Activated CD4-positive, alpha-beta T cell treated with anti-CD3 and anti-CD28 coated beads, Interleukin-2, amount 10 ng/mL, durations not matched to agents 7 days and 5 days (primary cell): ENCODE measurements around the gene MAPK1IP1L. TPM values are rescaled to one million over a fixed set of nuclear protein-coding genes. Genes with fewer than 3 reads are reported as not detected.

Source experiments
- CTCF ChIA-PET: fragments of 350-600 bp; sonication (Branson Sonifier 250); formaldehyde crosslinking; loops from one replicate; lab custom pipeline; 2021; ENCODE audit warnings: antibody characterized with exemption; lab: Charles Lee
- POLR2A ChIA-PET: fragments of 350-600 bp; sonication (Branson Sonifier 250); formaldehyde crosslinking; loops from one replicate; lab custom pipeline; 2021; ENCODE audit warnings: antibody characterized with exemption; lab: Charles Lee
- DNase-seq: peaks from one replicate; pipeline ENCODE4 v3.0.0-alpha.2; 2020
- H3K27ac Mint-ChIP-seq: one replicate; pipeline ENCODE4 v1.8.0; 2021; ENCODE audit warnings: mild to moderate bottlenecking, moderate library complexity, mixed read lengths
- H3K27me3 Mint-ChIP-seq: one replicate; pipeline ENCODE4 v1.8.0; 2021; ENCODE audit warnings: mixed read lengths
- H3K36me3 Mint-ChIP-seq: one replicate; pipeline ENCODE4 v1.8.0; 2021; ENCODE audit warnings: low read depth, mixed read lengths
- H3K4me1 Mint-ChIP-seq: one replicate; pipeline ENCODE4 v1.8.0; 2021; ENCODE audit warnings: mixed read lengths
- H3K4me3 Mint-ChIP-seq: one replicate; pipeline ENCODE4 v1.8.0; 2021; ENCODE audit warnings: mild to moderate bottlenecking, moderate library complexity, mixed read lengths
- H3K9me3 Mint-ChIP-seq: one replicate; pipeline ENCODE4 v1.8.0; 2021; ENCODE audit warnings: mixed read lengths
- total RNA-seq, 2 experiments: library from RNA; stranded (reverse); gene quantifications; one replicate each; pipeline ENCODE4 v1.2.3, GENCODE V29; 2021

The MAPK1IP1L gene
- total RNA-seq, 2 experiments from 2014 or later, result 94.3 to 118 TPM

DNA sequence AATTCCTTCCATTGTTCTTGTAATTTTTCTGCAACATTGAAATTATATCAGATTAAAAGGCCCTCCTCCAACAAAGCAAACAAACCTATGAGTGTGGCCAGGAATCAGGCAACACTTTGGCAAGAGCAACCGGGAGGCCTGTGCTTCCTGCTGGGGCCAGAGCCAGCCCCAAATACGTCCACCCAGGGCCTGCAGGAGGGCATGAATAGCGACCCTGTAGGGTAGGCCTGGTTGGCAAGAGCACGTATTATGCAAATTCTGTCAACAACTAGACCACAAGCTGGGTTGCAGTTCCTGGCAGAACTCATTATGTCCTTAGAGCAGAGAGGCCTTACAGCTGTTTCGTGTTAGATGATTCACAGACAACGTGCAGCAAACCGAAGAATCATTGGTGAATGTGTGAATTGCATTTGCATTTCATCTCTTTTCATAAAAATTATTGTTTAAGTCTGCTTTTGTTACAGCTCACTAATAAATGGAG is 50.7 kb downstream of the MAPK1IP1L start:
- peaks cover 14% of the 10 kb centered on the region for H3K36me3 Mint-ChIP-seq
- peaks cover 68% of the 10 kb centered on the region for H3K4me1 Mint-ChIP-seq
- ChIA-PET CTCF (interaction anchor here (0.8 to 2.1 kb wide), 11 partner anchors 10 to 66 kb away, joined by 3 to 11 read pairs (median 4); partner anchors contain the start of gene MAPK1IP1L), POLR2A (interaction anchor here (0.6 kb wide), 1 partner anchor 30 kb away, joined by 6 read pairs; no protein-coding TSS in a partner anchor)
- peak overlapping the region; percentile 65 for H3K4me3 Mint-ChIP-seq
- H3K27ac Mint-ChIP-seq, result peak overlapping the region; percentile 99
- DNase-seq, result peak; percentile 62
- peaks cover 11% of the 10 kb centered on the region for H3K9me3 Mint-ChIP-seq
- H3K27me3 Mint-ChIP-seq, result no peaks in the 10 kb centered on the region

DNA sequence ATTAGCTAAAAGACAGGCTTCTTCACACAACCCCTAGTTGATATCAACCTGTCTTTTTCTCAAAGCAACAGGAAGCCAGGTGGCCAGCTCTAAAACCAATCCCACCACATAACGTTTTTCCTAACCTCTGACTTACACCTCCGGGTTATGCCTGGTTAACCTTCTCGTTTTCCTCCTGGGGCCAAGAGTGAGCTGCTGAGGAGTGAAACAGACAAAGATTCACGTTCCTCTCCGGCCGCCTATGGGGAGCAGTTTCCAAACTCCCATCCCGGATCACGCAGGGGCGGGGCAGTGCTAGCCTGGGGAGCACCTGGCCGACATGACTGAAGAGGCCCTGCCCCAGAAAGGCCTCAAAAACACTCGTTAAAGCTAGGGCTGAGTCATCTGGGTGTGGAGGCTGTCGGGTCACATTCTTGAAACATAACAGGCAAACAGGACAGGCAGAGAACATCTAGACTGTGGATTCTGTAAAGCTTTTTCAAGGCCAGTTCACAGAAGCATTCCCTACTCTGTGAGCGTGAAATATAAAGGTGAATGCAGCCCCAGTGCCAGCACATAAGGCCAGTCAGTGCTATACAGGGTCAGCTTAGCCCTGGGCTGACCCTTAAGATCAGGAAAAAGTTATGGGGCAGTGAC is 51.7 kb downstream of the MAPK1IP1L start:
- ChIA-PET POLR2A (interaction anchor here (0.6 to 1.2 kb wide), 2 partner anchors 29 to 33 kb away, joined by 3 to 6 read pairs; no protein-coding TSS in a partner anchor), CTCF (interaction anchor here (0.8 to 2.1 kb wide), 12 partner anchors 11 to 65 kb away, joined by 3 to 11 read pairs (median 4); partner anchors contain the start of gene MAPK1IP1L)
- Mint-ChIP-seq H3K4me3 (peak overlapping the region; percentile 65), H3K36me3 (peaks cover 14% of the 10 kb centered on the region), H3K27me3 (no peaks in the 10 kb centered on the region), H3K4me1 (peaks cover 67% of the 10 kb centered on the region), H3K27ac (peak overlapping the region; percentile 99), H3K9me3 (peaks cover 11% of the 10 kb centered on the region)
- peak; percentile 57 for DNase-seq

DNA sequence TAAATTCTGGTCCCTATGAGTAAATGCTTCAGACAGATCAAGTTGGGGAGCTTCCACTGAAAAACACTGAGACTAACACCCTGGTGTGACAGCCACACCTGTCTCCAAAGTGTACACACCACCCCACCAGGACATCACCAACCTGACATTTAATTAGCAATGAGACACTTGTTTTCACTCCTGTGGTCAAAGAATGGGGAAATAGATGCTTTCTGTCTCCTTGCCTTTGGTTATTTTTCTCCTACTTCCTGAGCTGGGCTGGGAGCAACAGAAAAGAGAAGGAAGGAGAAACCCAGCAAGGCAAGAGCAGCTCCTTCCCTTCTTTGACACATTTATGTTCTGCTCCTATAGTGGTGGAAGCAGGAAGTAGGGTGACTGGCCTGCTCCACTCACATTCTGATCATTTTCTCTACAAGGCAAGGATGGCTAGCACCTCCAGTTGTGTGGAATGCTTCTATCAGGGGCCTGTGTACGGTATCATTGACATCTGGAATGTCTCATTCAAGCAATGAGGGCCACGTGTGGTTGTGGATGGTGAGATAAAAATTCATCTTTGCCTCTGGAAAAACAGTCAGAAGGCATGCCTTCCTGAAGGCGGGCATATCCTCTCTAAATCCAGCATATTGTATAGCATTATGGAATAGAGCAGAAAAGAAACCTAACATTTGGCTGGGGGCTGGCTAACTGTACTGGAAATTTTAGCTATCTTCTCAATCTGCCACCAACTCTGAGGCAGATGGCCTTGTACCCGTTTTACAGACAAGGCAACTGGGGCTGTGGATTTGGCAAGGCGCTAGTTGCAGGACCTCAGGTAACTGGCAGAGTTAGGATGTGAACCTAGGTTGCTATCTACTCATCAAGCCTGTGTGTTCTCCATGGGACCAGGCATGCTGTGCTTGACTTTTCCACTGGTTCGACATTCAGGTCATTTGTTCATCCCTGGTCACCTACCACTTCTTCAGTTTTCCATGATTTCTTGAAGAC is 52.8 kb downstream of the MAPK1IP1L start:
- Mint-ChIP-seq H3K4me3 (no peak overlapping the region), H3K9me3 (peaks cover 11% of the 10 kb centered on the region), H3K27ac (peak overlapping the region; percentile 99), H3K4me1 (peaks cover 66% of the 10 kb centered on the region), H3K36me3 (peaks cover 14% of the 10 kb centered on the region), H3K27me3 (no peaks in the 10 kb centered on the region)
- ChIA-PET CTCF (interaction anchor here (1.0 to 2.1 kb wide), 5 partner anchors 20 to 53 kb away, joined by 3 to 11 read pairs (median 5); partner anchors contain the start of gene MAPK1IP1L), POLR2A (interaction anchor here (1.2 kb wide), 1 partner anchor 32 kb away, joined by 3 read pairs; no protein-coding TSS in a partner anchor)
- DNase-seq, result no peak

DNA sequence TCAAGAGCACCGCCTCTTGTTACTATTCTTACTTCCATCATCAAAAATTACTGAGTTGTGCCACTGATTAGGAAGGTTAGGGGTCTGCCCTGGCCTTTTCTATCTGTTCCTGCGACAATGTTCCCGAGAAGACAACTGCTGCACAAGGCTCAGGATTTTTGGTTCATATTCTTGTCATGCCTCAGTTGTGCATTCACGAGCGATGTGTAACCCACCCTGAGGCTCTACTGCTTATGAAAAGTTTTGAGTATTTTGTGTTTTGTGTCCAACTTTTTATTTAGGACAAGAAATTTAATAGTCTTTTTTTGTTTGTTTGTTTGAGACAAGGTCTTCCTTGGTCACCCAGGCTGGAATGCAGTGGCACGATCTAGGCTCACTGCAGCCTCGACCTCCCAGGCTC is 54.5 kb downstream of the MAPK1IP1L start:
- no peak overlapping the region for H3K27ac Mint-ChIP-seq
- peaks cover 14% of the 10 kb centered on the region for H3K36me3 Mint-ChIP-seq
- H3K27me3 Mint-ChIP-seq, result no peaks in the 10 kb centered on the region
- H3K9me3 Mint-ChIP-seq, result peaks cover 11% of the 10 kb centered on the region
- POLR2A ChIA-PET, result no interaction called here
- DNase-seq, result no peak
- H3K4me3 Mint-ChIP-seq, result no peak overlapping the region
- CTCF ChIA-PET, result interaction anchor here (1.6 kb wide), 1 partner anchor 11 kb away, joined by 4 read pairs; no protein-coding TSS in a partner anchor
- H3K4me1 Mint-ChIP-seq, result peaks cover 53% of the 10 kb centered on the region

DNA sequence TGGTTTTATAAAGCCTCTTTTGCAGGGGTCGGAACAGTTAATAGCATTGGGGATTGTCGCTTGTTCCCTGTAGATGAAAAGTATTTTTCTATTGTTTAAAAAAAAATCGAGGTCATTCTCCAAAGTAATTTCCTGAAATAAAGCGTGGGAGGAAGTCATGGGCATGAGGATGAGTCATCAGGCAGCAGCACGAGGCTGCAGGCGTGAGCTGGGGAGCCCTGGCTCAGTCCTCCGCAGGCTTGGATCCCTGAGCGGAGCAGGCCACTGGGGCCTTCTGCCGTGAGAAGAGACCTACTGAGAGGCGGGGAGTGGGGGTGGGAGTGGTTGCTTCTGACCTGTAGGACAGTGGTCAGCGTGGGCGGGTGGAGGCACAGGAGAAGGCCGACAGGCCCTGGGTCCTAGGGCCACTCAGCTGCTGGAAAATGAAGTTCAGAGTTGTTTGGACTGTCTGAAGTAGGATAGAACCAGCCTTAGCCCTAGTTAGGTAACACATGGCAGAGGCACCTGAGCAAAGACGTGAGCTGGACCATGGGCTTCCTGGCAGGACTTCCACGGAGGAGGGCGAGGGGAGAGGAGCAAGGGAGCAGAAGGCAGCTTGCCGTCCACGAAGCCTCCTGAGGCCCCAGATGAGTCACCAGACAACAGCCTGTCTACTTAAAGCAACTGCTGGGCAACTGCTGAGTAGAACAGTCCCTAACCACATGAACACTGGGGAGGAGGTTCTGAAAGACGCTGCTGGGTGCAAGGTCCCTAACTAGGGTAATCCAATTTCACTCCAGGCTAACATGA is 56.5 kb downstream of the MAPK1IP1L start:
- Mint-ChIP-seq H3K27ac (peak overlapping the region; percentile 62), H3K9me3 (peaks cover 11% of the 10 kb centered on the region), H3K36me3 (peaks cover 14% of the 10 kb centered on the region), H3K4me3 (no peak overlapping the region), H3K27me3 (no peaks in the 10 kb centered on the region), H3K4me1 (peaks cover 37% of the 10 kb centered on the region)
- no peak for DNase-seq
- ChIA-PET CTCF (interaction anchor here (0.6 to 2.3 kb wide), 9 partner anchors 9 to 57 kb away, joined by 3 to 11 read pairs (median 4); partner anchors contain the start of genes LGALS3 and MAPK1IP1L), POLR2A (no interaction called here)

DNA sequence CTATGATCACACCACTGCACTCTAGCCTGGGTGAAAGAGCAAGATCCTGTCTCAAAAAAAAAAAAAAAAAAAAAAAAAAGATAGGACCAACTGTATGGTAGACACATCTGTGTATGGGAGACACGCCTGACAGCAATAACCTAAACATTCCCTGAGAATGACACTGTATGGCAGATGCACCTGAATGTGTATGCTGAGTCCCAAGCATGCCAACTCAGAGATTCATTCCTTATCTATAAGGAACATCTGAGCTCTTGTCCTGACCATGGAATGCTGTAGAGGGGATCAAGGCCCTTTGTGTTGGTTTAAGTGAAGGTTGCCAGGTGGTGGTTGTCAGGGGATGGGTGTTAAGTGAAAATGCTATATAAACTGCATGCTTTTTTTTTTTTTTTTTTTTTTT is 58.4 kb downstream of the MAPK1IP1L start:
- Mint-ChIP-seq H3K9me3 (no peaks in the 10 kb centered on the region), H3K36me3 (peaks cover 2% of the 10 kb centered on the region), H3K4me1 (peaks cover 22% of the 10 kb centered on the region), H3K4me3 (no peak overlapping the region), H3K27me3 (no peaks in the 10 kb centered on the region), H3K27ac (no peak overlapping the region)
- no peak for DNase-seq
- POLR2A ChIA-PET, result no interaction called here
- CTCF ChIA-PET, result interaction anchor here (0.6 to 2.3 kb wide), 3 partner anchors 9 to 44 kb away, joined by 3 to 5 read pairs (median 5); no protein-coding TSS in a partner anchor

DNA sequence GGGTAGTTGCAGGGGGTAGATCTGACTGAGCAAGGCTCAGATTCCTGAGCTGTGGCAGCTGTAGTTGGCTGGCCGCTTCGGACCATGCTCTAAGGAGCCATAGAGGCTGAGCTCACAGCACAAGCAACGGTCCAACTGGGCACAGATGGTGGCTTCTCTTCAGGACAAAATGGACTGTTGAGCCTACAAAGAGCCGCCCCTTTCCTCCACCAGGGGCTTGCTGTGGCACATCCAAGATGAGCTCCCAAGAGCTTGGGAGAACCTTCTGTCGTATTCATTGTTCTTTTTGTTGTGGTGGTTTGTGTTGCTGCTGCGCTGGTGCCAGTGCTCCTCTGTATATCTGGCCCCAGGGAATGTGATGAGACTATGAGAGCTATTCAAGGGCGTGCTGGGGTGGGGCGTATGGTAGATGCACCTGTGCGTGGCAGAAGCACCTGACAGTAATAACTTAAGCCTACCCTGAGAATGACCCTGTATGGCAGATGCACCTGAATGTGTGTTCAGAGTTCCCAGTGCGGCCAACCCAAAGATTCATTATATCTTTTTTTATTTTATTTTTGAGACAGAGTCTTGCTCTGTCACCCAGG is 59.8 kb downstream of the MAPK1IP1L start:
- no peak overlapping the region for H3K27ac Mint-ChIP-seq
- peaks cover 18% of the 10 kb centered on the region for H3K4me1 Mint-ChIP-seq
- no peak for DNase-seq
- H3K9me3 Mint-ChIP-seq, result no peaks in the 10 kb centered on the region
- no peak overlapping the region for H3K4me3 Mint-ChIP-seq
- no peaks in the 10 kb centered on the region for H3K27me3 Mint-ChIP-seq
- ChIA-PET CTCF (interaction anchor here (1.0 kb wide), 1 partner anchor 19 kb away, joined by 3 read pairs; no protein-coding TSS in a partner anchor), POLR2A (no interaction called here)
- no peaks in the 10 kb centered on the region for H3K36me3 Mint-ChIP-seq

DNA sequence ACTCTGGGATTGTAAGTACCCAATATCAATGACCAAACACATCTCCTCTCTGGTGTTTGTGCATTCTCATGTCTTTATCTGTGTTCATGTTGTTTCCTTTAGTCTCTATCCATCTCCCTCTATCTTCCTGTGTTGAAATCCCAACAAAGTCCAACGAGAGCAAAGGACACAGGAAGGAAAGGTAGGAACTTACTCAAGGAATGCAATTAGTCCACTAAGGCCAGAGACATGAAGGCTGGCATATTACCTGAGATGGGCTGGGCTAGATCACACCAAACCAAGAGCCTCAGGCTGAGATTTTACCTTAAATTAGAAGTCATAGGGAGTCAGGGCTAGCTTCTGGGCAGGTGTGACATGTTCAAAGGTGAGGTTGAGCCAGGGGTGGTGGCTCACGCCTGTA is 63.3 kb downstream of the MAPK1IP1L start:
- CTCF ChIA-PET, result interaction anchor here (0.9 to 3.0 kb wide), 8 partner anchors 8 to 64 kb away, joined by 3 to 11 read pairs (median 4); partner anchors contain the start of genes LGALS3 and MAPK1IP1L
- Mint-ChIP-seq H3K9me3 (no peaks in the 10 kb centered on the region), H3K36me3 (no peaks in the 10 kb centered on the region), H3K4me3 (no peak overlapping the region), H3K4me1 (peaks cover 10% of the 10 kb centered on the region), H3K27me3 (peaks cover 12% of the 10 kb centered on the region), H3K27ac (no peak overlapping the region)
- POLR2A ChIA-PET, result interaction anchor here (0.6 kb wide), 1 partner anchor 147 kb away, joined by 4 read pairs; no protein-coding TSS in a partner anchor
- no peak for DNase-seq

DNA sequence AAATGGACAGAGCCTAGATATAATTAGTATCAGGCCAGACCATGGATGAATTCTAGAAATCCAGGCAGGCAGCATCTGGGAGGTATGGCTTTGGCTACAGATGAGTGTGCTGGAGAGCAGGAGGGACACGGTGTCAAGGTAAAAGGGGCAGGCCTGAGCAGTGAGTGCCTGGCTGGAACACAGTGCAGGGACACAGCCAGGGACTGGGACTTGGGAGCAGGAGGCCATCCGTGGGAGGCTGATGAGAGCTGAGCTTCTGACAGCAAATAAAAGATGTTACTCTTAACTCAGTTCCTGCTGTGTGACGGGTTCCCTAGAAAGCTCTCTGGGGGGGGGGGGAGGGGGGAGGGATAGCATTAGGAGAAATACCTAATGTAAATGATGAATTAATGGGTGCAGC is 64.0 kb downstream of the MAPK1IP1L start:
- POLR2A ChIA-PET, result no interaction called here
- no peak for DNase-seq
- CTCF ChIA-PET, result interaction anchor here (0.6 to 3.0 kb wide), 4 partner anchors 10 to 51 kb away, joined by 3 to 11 read pairs (median 4); partner anchors contain the start of gene LGALS3
- peaks cover 18% of the 10 kb centered on the region for H3K27me3 Mint-ChIP-seq
- no peaks in the 10 kb centered on the region for H3K9me3 Mint-ChIP-seq
- H3K4me3 Mint-ChIP-seq, result no peak overlapping the region
- H3K27ac Mint-ChIP-seq, result no peak overlapping the region
- no peaks in the 10 kb centered on the region for H3K36me3 Mint-ChIP-seq
- peaks cover 10% of the 10 kb centered on the region for H3K4me1 Mint-ChIP-seq

DNA sequence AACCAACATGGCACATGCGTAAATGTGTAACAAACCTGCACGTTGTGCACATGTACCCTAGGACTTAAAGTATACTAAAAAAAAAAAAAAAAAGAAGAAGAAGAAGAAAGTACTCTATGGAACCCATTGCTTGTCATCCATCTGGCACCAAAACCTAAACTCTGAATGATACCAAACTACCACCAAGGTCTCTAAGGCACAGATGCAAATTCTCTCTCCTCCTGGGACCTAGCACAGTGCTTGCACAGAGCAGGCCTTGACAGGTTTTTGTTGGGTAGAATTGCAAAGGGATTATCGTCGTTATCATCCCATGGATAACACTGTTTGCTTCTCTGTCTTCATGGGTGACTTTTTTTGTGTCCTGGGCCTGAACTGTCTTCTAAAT is 64.4 kb downstream of the MAPK1IP1L start:
- no peak overlapping the region for H3K27ac Mint-ChIP-seq
- peaks cover 10% of the 10 kb centered on the region for H3K4me1 Mint-ChIP-seq
- no peaks in the 10 kb centered on the region for H3K9me3 Mint-ChIP-seq
- no peaks in the 10 kb centered on the region for H3K36me3 Mint-ChIP-seq
- H3K4me3 Mint-ChIP-seq, result no peak overlapping the region
- CTCF ChIA-PET, result interaction anchor here (0.6 to 3.0 kb wide), 3 partner anchors 8 to 51 kb away, joined by 3 to 11 read pairs (median 4); no protein-coding TSS in a partner anchor
- no peak for DNase-seq
- POLR2A ChIA-PET, result no interaction called here
- H3K27me3 Mint-ChIP-seq, result peaks cover 18% of the 10 kb centered on the region
